Heart left ventricle (tissue), 16 donors: Measurements from ENCODE around the gene THEM5. TPM values are rescaled to one million over a fixed set of nuclear protein-coding genes. Genes with fewer than 3 reads are reported as not detected.

Source experiments
- ATAC-seq, 4 donors: fragments of 200-7000 bp; cut with Tn5 transposase; one replicate each; pipeline ENCODE4 v1.9.1; 2020 to 2022; ENCODE audit warnings: moderate library complexity in 4 of 4, mild to moderate bottlenecking in 3 of 4, moderate number of reproducible peaks in 1 of 4
- DNase-seq, 5 donors: peaks; one replicate each; pipeline ENCODE4 v3.0.0-alpha.2; 2020
- H3K27ac ChIP-seq, 12 donors: fragments of 200-600 bp; sonication (generic) in 4 of 12; one replicate each; pipeline versions ENCODE4 v1.5.0 to v1.8.0; 2016 to 2022; ENCODE audit warnings: mild to moderate bottlenecking in 2 of 12
- H3K27me3 ChIP-seq, 9 donors: fragments of 200-600 bp; sonication (generic) in 2 of 9; one replicate each; pipeline versions ENCODE4 v1.5.1 to v1.8.0; 2016 to 2022; ENCODE audit warnings: mild to moderate bottlenecking in 3 of 9
- H3K36me3 ChIP-seq, 9 donors: fragments of 200-600 bp; sonication (generic) in 2 of 9; one replicate each; pipeline versions ENCODE4 v1.5.0 to v1.8.0; 2018 to 2022; ENCODE audit warnings: mild to moderate bottlenecking in 2 of 9
- H3K4me1 ChIP-seq, 12 donors: fragments of 200-600 bp; sonication (generic) in 4 of 12; one replicate each; pipeline versions ENCODE4 v1.5.0 to v1.8.0; 2016 to 2022; ENCODE audit warnings: mild to moderate bottlenecking in 3 of 12
- H3K4me3 ChIP-seq, 12 donors: fragments of 200-600 bp; sonication (generic) in 4 of 12; one replicate each; pipeline versions ENCODE4 v1.5.0 to v1.8.0; 2017 to 2022; ENCODE audit warnings: mild to moderate bottlenecking in 9 of 12, moderate library complexity in 4 of 12
- H3K9me3 ChIP-seq, 12 donors: fragments of 200-600 bp; sonication (generic) in 4 of 12; one replicate each; pipeline versions ENCODE4 v1.5.0 to v1.8.0; 2016 to 2022; ENCODE audit warnings: mild to moderate bottlenecking in 1 of 12
- CTCF ChIP-seq, 12 donors: fragments of 200-600 bp; sonication (generic) in 4 of 12; IDR thresholded peaks; one replicate each; pipeline versions ENCODE4 v1.5.0 to v1.8.0; 2018 to 2022; ENCODE audit warnings: antibody characterized with exemption in 12 of 12, mild to moderate bottlenecking in 5 of 12
- POLR2A ChIP-seq, 2 donors: fragments of 450-650 bp; IDR thresholded peaks; one replicate each; pipeline ENCODE4 v1.6.1; 2017; ENCODE audit warnings: antibody characterized with exemption in 2 of 2, mild to moderate bottlenecking in 2 of 2, moderate library complexity in 2 of 2
- WGBS, 4 donors: extraction: QIAGEN DNeasy Blood & Tissue Kit in 2 of 4; methylation state at CpG; one replicate each; pipeline versions ENCODE4 v1.1.5 to v1.1.7; 2013 to 2018; 5-methylcytosine and 5-hydroxymethylcytosine counted together
- intact Hi-C, 10 donors: fragments of 100-400 bp; cut with DNase I; formaldehyde crosslinking; loops; one replicate each; pipeline versions ENCODE4 v1.11.1 to v1.14.2; 2022
- polyA plus RNA-seq, 2 donors: library from polyadenylated mRNA; stranded (reverse); fragments of 200-250 nt; gene quantifications; one replicate each; pipeline ENCODE4 v1.2.3, GENCODE V29; 2013
- total RNA-seq, 9 donors: library from RNA; depleted of rRNA in 2 of 9; stranded (reverse); fragments of >200 nt in 2 of 9; fragmentation: NEBNext Ultra II Directional in 3 of 9; extraction: Animal tissue kit (Norgen Biotek cat#: 25700) in 3 of 9; gene quantifications; one replicate each; pipeline versions ENCODE4 v1.1.0 to v1.2.4, GENCODE V29; 2016 to 2023
- donor health status: ischemic (EF 13 %, LVEDD 7.1; RV severe dilation, severe dysfunction).
- donor health status: healthy with polysubstance abuse.
- donor health status: DM: no; HTN: yes; CAD: no.
- donor health status: DM: no; HTN: no; CAD: no.
- donor health status: ischemic (EF 25% LVEDD 6.9; RV normal size, moderate dysfunction).
- donor health status: ischemic (EF 25% LVEDD 5.7; RV mildly dilated, moderate dysfunction).
- donor health status: healthy.
- donor health status: DM: yes; HTN: yes; CAD: no.
- donor health status: ischemic (EF 35%, LVEDD 5.7; RV mildly dilated, moderate dysfunction).
- donor health status: nonischemic (EF 11% LVEDD 7.7; RV severe dilation, severe dysfunction).
- donor health status: DM: yes; HTN: yes; CAD: no.
- donor health status: PGD.
- donor health status: ischemic (EF 29% LVEDD 5.4; RV normal size, mild dysfunction).
- donor health status: nonischemic (EF 23%, LVEDD 6.1; RV moderate dilation, normal function).

Gene THEM5
- total and polyA plus RNA-seq, 11 donors = 0.52 TPM; not detected in 10

GRCh38 chr1:151831605-151832004, 21.9 kb downstream of the THEM5 start, which contains the start of gene RORC:
RORC (minus strand) TSS chr1:151831802; CDS start chr1:151831764, 38 bp downstream.
- peak within 1 kb of the TSS; percentile 1 to 63 (median 42) for H3K4me3 ChIP-seq
- H3K9me3 ChIP-seq = no peaks in the 10 kb centered on the region
- H3K27me3 ChIP-seq = peaks cover 0 to 1% (median 0%) of the 10 kb centered on the region in 9 donors
- 43 to 56% (median 52%) methylated on average over 5 of the region's 5 CpGs for WGBS, 4 donors
- intact Hi-C loops = loop anchor here in 5 of 10 donors (10.0 kb wide), 4 partner anchors 237 to 387 kb away; partner anchors contain the start of gene POGZ (in 1 of the 5)
- TF ChIP-seq POLR2A (IDR thresholded peaks at IDR 0.05) (no peak), CTCF (IDR thresholded peaks at IDR 0.05) (no peak)
- H3K4me1 ChIP-seq = peaks cover 0 to 42% (median 17%) of the 10 kb centered on the region in 12 donors
- DNase-seq = peak; percentile 59 to 79 (median 62)
- ATAC-seq = peak; percentile 76 to 86 (median 80)
- peak within 1 kb of the TSS in 11 of 12 donors; percentile 17 to 77 (median 65) for H3K27ac ChIP-seq
- H3K36me3 ChIP-seq = no peaks in the 10 kb centered on the region

GRCh38 chr1:151831256-151831591, 22.3 kb downstream of the THEM5 start:
- peak overlapping the region in 10 of 12 donors; percentile 19 to 77 (median 66) for H3K27ac ChIP-seq
- no peaks in the 10 kb centered on the region for H3K9me3 ChIP-seq
- TF ChIP-seq POLR2A (IDR thresholded peaks at IDR 0.05) = no peak
- TF ChIP-seq CTCF (IDR thresholded peaks at IDR 0.05) = no peak
- DNase-seq (peak in 1 of 5 donors; percentile 20), ATAC-seq (peak in 1 of 4 donors; percentile 1)
- 42 to 66% (median 62%) methylated on average over 4 of the region's 4 CpGs for WGBS, 4 donors
- intact Hi-C loops = loop anchor here in 5 of 10 donors (10.0 kb wide), 4 partner anchors 236 to 386 kb away; partner anchors contain the start of gene POGZ (in 1 of the 5)
- H3K27me3 ChIP-seq = no peaks in the 10 kb centered on the region
- H3K4me3 ChIP-seq = peak overlapping the region; percentile 1 to 63 (median 42)
- H3K4me1 ChIP-seq = peaks cover 0 to 43% (median 17%) of the 10 kb centered on the region in 12 donors
- no peaks in the 10 kb centered on the region for H3K36me3 ChIP-seq

GRCh38 chr1:151830055-151830454, 23.5 kb downstream of the THEM5 start:
- no peak overlapping the region for H3K4me3 ChIP-seq
- H3K36me3 ChIP-seq = no peaks in the 10 kb centered on the region
- no peak for TF ChIP-seq POLR2A (IDR thresholded peaks at IDR 0.05)
- no peak for TF ChIP-seq CTCF (IDR thresholded peaks at IDR 0.05)
- peaks cover 0 to 49% (median 17%) of the 10 kb centered on the region in 12 donors for H3K4me1 ChIP-seq
- no peaks in the 10 kb centered on the region for H3K27me3 ChIP-seq
- intact Hi-C loops = loop anchor here in 5 of 10 donors (10.0 kb wide), 4 partner anchors 235 to 385 kb away; partner anchors contain the start of gene POGZ (in 1 of the 5)
- ATAC-seq (no peak), DNase-seq (peak in 1 of 5 donors; percentile 49)
- 34 to 48% (median 38%) methylated on average over 6 of the region's 6 CpGs for WGBS, 4 donors
- no peaks in the 10 kb centered on the region for H3K9me3 ChIP-seq
- no peak overlapping the region for H3K27ac ChIP-seq

GRCh38 chr1:151829352-151830046, 24.0 kb downstream of the THEM5 start:
- H3K27ac ChIP-seq = peak overlapping the region in 1 of 12 donors; percentile 27
- intact Hi-C loops = loop anchor here in 5 of 10 donors (10.0 kb wide), 4 partner anchors 235 to 385 kb away; partner anchors contain the start of gene POGZ (in 1 of the 5)
- H3K27me3 ChIP-seq = no peaks in the 10 kb centered on the region
- H3K4me1 ChIP-seq = peaks cover 0 to 49% (median 17%) of the 10 kb centered on the region in 12 donors
- H3K4me3 ChIP-seq = no peak overlapping the region
- ATAC-seq (no peak), DNase-seq (peak in 1 of 5 donors; percentile 43)
- no peaks in the 10 kb centered on the region for H3K9me3 ChIP-seq
- TF ChIP-seq POLR2A (IDR thresholded peaks at IDR 0.05) (no peak), CTCF (IDR thresholded peaks at IDR 0.05) (no peak)
- WGBS, 4 donors = 31 to 43% (median 38%) methylated on average over 4 of the region's 4 CpGs
- no peaks in the 10 kb centered on the region for H3K36me3 ChIP-seq
